Smooth muscle cell of trachea (primary cell): Measurements from ENCODE around the gene ERG. TPM values are rescaled to one million over a fixed set of nuclear protein-coding genes. Genes with fewer than 3 reads are reported as not detected.

Experiments
- total RNA-seq: library from RNA; depleted of rRNA; stranded (reverse); fragments of >200 nt; gene quantifications from 2 replicates; pipeline ENCODE4 v1.2.1, GENCODE V29; 2014

Gene ERG
- 0.44 TPM in 1 of 2 replicates, not detected in the other for total RNA-seq

GRCh38 chr21:38498057-38498833 lies at the start of gene ERG:
Gene ERG (minus strand): TSS chr21:38498477. CDS start chr21:38498380, 97 bp downstream.

Other genes with a start within 250 kb of the ERG start
- gene KCNJ15, start 241.5 kb downstream of the ERG start, total RNA-seq = 0.58 and 1.7 TPM in 2 replicates